Medulla oblongata (tissue), 1 donor: Measurements from ENCODE around the gene RAP1A.

Experiments
- DNase-seq: peaks from one replicate; pipeline ENCODE4 v3.0.0-alpha.2; 2015; ENCODE audit errors: extremely low spot score

RAP1A gene

DNA sequence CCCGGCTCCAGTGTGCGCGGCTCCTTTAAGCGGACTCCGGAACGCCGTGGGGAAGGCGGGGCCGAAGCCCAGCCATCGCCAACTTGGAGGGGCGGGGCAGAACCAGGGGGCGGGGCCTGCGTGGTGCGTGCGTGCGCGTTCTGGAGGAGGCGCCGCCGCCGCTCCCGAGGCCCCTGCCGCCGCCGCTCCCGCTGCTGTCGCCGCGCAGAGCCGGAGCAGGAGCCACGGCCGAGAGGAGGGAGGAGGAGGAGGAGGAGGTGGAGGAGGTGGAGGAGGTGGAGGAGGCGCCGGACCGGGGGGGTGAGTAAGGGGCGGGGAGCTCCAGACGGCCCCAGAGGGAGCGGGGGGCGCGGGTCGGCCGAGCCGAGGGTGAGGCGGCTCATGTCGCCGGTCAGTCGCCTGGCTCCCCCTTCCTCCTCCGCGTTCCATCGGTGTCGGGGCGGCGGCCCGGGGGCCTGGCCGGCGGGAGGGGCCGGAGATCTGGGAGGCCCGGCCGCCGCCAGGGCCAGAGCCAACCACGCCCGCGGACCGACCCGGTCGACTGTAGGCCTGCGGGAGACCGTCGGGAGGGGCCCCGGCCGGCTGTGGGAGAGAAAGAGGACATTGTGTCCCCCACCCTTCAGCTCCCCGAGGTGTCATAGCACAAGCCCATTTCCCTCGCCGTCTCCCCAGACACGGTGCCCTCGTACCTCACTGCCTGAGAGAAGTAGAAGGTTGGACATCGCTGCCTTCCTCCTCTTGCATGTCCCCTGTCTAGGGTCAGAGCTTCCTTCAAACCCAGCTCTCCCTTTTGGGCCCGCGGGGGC is at the start of gene RAP1A:
RAP1A (plus strand) TSS at position 155 of the 806 bp plus-strand sequence. CDS start 71,572 bp downstream, outside the sequence.
- peak; percentile 95 for DNase-seq

DNA sequence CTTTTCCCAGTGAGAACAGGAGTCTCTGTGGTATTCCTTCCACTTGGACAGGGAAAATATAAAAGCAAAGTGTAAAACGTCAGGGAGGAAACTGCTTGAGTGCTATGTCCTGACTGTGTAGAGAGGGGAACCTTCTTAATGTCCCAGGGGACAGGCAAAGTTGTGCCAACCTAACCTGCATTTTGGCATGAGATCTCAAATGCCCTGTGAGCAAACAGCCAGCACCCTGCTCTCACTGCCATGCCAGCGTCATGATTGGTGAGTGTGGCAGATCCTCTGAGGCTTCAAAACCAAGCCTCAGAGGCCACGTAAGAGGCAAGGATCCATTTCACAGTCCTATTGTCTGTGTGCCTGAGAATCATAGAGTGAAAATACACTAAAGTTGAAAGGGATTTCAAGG is 49.7 kb upstream of the RAP1A start:
- DNase-seq, result no peak

DNA sequence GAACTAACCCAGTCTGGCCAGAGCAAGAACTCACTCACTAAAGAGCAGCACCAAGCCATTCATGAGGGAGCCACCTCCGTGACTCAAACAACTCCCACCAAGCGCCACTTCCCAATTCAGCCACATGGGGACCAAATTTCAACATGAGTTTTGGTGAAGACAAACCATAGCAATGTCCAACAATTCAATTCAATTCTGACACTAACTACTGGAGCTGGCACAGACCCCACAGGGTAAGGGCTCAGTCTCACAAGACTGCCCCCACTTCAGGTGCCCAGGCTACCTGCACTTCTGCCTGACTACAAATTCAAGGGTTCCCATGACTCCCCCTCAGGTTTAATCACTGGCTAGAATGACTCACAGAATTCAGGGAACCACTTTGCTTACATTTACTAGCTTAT is 48.8 kb upstream of the RAP1A start:
- DNase-seq, result no peak

DNA sequence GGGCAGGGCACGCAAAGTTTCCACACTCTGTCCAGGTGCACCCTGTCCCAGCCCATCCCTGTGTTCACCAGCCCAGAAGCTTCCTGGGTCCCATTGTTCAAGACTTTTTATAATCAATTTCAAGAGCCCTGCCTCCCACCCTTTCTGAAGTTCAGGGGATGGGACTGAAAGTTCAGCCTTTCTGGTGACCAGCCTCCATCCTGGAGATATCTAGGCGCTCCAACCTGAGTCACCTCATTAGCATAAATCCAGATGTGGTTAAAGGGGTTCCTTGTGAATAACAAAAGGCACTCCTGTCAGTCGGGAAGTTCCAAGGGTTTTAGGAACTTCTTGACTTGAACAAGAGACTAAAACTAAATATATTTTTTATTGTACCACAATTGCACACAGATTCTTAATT is 48.4 kb upstream of the RAP1A start:
- DNase-seq, result no peak

DNA sequence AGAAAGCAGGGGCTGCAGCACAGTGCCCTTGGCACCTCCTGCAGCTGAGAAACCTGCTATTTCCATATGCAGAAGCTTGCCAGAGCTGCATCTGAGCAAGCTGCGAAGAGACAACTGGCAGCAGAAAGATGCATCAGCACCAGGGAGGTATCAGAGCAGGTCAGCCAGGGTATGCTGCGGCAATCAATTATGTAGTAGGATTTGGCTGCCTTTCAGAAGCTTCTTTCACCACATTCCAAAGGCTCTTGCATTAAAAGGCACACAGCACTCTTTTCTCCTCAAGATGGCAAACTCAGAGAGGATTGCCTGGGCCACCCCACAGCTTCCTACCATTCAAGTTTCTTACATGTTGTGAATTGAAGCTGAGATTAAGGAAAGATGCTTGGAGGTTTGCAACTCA is 47.6 kb upstream of the RAP1A start:
- DNase-seq, result no peak

DNA sequence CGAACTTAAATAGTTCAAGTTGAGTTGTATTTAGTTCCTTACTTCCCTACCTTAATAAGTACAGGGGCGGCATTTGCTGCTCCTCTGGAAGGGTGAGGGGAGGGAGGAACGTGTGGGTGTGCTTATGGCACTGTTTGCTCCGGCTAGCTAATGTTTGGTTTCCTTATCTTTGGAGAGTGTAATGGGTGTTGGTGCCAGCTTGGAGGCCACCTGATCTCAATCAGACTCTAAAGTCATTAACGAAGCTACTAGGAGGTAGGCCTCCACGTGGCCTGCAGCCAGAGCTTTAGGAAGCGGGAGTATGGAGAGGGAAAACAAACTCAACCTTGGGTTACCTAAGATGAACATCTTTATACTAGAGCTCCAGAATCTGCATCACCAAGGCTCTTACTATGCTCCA is 43.0 kb upstream of the RAP1A start:
- DNase-seq, result no peak

DNA sequence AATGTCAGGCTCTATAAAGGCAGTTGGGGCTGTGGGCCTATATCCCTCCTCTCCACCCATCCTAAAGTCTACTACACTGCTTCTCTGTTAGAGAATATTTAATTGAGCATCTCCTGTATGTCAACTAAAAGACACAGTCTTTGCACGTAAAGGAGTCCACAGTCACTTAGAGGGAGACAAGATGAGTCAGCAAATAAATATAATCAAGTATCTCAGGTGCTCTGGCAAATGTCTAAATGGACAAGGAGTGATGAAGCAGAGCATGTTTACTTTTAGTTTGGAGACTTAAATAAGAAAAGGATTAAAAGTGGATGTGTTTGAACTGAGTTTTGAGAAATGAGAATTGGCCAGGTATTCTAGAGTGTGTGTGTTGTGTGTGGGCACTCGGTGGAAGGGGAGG is 41.8 kb upstream of the RAP1A start:
- DNase-seq, result no peak

DNA sequence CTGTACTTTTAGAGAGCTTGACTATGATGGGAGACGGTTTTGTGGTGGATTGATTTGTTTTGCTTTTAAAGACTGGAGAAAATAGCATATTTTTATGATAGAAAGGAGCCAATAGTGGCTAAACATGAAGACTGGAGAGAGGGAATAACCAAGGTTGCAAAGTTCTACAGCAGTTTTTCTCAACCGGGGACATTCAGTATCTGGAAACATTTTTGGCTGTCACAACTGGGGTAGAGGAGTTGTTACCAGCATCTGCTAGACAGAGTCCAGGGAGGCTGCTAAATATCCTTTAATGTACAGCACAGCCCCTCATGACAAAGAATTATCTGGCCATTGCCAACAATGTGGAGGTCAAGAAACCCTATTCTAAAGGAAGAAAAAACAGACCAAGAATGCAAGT is 38.4 kb upstream of the RAP1A start:
- DNase-seq, result no peak

DNA sequence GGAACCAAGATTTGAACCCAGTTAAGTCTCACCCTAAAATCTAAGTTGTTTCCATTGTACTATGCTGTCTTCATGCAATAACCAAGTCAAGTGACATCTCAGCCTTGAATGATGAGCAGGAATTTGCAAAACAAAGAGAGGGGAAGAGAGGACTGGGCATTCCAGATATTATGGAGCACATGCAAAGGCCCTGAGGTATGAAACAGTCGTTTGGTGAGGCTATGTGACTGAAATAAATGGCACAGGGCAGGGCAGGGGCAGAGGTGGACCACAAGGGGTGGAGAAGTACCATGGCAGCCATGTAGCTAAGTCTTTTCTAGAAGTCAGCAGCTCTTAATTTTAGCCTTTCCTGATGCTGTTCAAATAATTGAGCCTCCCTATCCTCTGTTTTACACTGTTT is 37.6 kb upstream of the RAP1A start:
- DNase-seq, result no peak

DNA sequence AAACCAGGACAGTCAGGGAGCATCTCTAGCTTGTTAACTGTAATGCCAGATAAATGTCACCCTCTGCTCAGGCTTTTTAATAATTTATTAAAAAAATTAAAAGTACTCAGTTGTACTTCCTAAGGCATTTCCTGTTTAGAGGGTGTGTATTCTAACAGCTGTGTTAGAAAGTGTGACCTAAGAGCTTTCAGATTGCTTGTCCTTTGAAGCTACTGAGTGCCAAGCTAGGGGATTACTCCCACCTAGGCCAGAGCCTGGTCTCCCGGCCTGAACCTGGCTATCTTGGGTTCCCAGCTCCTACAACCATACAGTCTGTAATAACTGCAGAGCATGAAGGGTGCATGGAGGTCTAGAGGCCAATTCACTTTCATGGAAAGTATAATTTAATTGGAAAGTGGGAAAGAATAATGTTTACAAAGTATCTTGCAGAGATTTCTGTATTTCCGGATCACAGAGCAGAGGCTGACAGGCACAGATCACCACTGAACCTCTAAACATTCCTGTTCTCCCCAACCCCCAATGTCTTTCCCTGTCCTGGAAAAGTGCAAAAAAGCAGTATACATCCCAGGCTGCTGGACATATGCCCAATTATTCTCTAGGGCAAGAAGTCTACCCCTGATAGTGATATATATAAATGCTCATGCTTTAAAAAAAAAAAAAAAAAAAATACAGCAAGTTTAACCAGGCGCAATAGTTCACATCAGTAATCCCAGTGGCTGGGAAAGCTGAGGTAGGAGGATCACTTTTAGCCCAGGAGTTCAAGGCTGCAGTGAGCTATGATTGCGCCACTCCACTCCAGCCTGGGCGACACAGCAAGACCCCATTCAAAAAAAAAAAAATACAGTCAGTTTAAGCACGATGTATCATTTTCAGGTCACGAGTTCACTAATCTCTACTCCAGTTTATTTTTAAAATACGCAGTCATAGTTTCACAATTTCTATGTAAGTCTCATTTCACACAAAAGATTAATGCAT is 36.7 kb upstream of the RAP1A start:
- DNase-seq, result no peak

DNA sequence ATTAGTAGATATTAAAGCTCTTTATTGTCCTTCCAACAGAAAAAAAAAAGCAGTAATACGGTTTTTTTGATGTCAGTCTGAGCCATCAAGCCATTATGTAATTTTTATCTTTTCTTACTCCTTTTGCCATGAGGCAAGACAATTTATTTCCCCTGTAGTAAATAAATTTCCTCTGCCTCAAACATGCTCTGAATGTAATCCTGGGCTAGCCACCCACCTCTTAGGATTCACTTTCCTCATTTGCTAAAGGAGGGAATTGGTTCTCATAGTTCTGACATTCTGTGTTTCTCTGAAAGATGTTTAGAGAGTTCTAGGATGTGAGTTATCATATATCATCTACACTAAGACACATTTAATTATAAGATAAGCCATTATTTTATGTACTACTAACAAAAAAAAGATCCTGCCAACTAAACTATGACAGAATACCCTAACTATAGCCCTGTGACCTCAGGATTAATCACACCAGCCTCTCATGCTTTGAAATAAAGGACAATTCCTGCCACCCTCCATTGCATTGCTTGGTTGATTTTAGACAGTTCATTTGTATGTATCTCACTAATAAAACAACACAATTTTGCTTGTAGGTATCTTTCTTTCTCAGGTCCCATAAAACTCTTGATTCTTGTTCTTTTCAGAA is 34.0 kb upstream of the RAP1A start:
- DNase-seq, result no peak

DNA sequence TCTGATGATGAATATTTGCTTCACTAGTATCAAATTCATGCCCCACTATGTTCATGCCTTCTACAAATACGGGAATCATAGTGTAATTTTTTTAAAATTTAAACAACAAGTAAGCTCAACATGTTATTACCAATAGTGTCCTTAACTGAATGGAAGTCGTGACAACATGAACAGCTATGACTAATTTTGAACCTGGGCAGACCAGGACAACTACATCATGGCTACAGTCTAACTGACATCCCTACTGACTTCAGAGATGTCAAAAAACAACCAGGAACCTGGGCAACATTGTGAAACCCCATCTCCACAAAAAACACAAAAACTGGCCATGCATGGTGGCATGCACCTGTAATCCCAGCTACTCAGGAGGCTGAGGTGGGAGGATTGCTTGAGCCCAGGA is 33.5 kb upstream of the RAP1A start:
- DNase-seq, result no peak

DNA sequence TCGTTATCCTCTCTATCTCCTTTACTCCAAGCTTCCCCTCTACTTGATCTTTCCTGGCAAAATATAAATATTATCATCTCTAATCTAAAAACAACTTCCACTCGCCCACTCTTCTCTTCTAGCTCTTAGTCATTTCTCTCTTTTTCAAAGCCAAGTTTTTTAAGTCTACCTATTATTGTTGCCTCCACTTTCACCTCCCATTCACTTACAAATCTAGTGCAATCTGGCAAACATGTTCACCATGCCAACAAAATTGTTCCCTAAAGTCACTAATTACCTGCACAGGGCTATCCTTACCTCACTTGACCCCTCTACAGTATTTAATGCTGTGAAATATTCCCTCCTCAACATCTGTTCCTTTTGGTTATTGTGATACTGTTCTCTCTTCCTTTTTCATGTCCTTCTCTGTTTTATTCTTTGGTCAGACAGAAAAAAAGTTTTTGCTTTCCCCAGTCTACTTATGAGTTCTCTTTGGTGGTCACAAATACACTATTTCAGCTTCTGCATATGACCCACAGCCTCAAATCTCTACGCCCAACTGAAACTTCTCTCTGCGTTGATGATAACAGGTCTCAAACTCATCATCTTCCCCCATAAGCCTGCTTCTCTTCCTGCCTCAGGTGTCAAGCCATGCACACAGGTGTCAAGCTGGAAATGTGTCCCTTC is 31.9 kb upstream of the RAP1A start:
- no peak for DNase-seq

DNA sequence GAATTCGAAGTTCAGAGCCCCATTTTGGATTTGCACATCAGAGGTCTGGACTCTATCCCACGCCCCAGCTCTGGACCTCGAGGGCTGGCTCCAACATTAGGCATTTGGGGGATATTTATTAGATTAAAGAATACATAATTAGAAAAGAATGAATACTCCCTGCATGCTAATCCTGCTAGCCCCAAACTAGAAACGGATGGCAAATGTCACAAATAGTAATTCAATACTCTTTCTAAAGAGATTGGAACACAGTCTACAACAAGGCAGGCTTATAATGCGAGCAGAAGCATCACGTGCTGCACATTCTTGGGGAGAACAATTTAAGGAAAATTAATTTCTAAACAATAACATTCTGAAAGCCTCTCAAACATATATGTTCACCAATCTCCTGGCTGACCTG is 27.7 kb upstream of the RAP1A start:
- DNase-seq, result no peak

DNA sequence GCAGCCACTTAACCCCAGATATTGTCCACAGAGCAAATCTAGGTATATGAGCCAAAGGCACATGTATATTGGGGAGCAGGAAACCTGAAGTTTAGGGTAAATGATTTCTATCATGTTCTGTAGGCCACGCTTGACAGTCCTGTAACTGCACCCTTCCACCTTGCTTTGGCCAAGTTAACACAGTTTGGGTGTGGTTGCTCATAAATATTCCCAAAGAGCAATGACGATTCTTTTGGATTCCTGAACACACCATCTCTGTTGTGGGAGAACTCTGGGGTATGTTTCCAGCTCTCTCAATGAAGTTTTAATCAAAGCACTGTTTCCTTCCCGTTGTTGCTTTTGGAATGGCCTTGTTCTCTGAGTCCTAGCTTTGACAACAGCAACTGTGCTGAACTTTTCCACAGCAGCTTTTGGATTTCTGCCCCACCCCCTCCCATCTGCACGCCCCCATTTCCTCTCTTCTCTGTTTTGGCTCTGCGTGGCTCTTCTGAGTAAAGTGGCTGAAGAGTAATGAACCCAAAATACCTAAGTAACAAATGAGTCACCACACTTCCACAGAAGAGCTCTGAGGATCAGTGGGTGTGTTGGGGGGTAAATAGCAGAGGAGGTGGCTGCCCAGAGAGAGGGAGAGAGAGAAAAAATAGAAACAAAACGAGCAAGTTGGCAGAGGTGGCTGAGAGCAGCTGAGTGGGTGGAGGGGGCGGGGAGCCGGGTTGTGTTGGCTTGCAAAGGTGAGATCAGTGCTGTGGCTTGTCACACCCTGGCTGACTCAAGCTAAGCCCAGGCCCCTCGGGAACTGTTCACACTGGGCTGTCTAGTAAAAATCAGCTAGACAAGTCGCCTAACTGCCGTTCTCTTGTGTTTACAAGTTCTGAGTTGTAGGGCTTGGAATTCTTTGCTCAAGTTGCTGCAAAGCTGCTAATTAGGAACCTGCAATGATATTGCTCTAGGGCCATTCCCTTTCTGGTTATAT is 26.9 kb upstream of the RAP1A start:
- peak; percentile 55 for DNase-seq

DNA sequence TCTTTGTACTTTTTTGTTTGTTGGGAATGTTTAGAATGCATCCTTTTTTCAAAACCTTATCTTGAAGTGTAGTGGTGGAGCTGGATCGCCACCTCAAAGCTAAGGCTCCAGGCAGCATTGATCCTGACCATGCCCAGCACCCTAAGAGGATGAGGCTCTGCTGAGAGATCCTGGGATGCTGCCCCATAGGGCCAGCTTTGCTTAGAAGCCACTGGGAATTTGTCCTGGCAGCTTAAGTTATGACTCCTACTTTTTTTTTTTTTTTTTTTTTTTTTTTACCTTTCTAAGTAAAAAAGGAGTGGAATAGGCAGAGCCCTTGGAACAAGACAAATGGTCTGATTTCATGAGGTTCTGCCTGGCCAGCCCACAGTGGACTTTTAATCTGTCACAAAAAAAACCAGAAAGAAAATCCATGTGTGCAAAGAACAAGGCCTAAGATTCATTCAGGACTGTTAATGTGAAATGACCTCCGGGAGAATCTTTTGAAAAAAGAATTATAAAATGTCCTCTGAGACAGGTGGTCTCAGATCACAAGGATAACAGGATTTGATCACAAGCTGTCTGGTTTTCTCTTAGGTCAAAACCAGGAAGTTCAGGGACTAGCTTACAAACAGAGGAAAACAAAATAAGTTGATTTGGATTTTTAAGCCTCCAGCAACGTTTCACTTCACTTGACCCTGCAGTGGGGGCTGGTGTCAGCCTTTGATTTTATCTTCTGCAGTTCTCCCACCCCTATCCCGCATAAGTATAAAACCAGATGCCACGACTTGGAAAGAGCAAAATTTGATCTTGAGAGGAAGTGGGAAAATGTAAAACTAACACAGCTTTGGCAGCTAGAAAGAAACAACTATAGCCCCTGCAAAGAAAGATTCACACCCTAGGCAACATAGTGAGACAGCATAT is 25.9 kb upstream of the RAP1A start:
- DNase-seq, result peak; percentile 20

DNA sequence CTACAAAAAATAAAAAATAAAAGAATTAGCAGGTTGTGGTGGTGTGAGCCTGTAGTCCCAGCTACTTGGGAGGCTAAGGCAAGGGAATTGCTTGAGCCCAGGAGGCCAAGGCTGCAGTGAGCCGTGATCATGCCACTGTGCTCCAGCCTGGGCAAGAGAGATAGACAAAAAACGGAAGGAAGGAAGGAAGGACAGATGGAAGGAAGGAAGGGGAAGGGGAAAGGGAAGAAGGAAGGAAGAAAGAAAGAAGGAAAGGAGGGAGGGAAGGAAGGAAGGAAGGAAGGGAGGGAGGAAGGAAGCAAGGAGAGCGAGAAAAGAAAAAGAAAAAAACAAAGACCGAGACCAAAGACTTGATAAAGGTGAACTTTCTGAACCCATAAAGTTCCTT is 25.3 kb upstream of the RAP1A start:
- DNase-seq, result no peak

DNA sequence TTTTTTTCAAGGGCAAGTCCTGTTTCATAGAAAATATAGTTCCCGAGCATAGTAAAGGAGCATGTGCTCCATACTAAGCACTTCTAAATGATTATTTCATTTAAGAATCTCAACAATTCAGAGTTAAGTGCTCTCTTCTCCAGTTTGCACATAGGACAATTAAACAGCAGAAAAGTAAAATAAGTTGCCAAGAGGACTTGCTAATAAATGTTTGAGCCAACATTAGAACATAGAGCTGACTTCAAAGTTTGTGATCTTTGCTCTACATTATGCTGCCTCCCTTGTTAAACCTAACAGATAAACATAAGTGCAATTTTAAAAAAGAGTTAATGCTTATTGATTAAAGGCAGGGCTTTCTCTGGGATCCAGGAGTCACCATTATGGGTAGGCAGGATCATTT is 23.8 kb upstream of the RAP1A start:
- DNase-seq, result no peak

DNA sequence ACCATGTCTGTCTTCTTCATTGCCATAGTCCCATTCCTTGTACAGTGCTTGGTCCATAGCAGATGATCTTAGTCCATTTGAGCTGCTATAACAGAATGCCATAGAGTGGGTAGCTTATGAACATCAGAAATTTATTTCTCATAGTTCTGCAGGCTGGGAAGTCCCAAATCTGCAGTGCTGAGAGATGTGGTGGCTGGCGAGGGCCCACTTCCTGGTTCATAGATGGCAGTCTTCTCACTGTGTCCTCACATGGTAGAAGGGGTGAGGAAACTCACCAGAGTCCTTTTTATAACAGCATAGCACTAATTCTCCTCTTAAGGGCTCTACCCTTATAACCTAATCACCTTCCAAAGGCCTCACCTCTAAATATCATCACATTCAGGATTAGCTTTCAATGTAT is 23.1 kb upstream of the RAP1A start:
- no peak for DNase-seq

DNA sequence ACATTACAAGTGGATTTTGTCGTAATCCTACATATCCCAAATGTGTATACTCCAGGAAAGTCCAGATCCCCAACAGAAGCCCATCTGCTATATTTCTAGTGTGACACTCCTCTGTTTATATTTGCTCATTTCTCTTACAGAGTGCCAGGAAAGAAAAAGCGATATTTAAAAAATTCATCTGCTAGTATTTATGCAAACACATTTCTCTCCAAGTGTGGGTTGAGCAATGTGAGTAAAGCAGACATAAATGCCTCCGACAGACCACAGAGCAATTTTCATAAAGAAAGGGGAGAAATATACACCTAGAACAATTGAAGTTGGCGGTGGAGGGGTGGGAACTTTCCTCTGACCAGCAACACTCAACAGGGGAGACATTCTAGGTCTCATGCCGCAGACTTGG is 22.2 kb upstream of the RAP1A start:
- DNase-seq, result no peak
